Activated effector memory CD4-positive, alpha-beta T cell treated with Interleukin-2 at 50 U/mL for 16 hours (primary cell): Measurements from ENCODE around the gene SLC15A1.

Experiments
- DNase-seq: peaks from one replicate; pipeline ENCODE4 v3.0.0-alpha.2; 2020

The SLC15A1 gene

DNA sequence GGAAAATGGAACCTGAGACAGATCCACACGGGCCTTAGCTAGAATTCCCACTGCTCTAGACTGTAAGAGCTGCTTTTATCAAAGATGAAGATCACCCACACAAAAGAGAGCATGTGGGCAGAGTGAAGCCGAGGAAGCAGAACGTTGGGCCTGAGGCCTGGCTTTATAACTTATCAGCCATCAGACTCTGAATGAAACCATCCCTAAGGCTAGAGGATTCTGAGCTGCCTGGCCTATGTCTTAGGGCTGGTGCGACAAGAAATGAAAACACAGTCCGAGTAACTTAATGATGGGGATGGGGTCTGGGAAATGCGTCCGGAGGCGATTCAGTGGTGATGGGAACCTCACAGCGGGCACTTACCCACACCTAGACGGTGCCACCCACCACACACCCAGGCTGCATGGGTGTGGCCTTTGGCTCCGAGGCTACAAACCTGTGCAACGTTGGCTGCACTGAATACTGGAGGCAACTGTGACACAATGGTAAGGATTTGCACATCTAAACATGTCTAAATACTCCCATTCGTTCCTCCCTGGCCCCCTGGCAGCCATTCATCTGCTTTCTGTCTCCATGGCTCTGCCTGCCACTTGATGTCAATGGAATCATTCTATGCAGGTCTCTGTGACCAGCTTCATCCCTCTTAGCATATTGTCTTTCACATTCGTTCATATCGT, 62.0 kb downstream of the SLC15A1 start:
- DNase-seq: no peak

DNA sequence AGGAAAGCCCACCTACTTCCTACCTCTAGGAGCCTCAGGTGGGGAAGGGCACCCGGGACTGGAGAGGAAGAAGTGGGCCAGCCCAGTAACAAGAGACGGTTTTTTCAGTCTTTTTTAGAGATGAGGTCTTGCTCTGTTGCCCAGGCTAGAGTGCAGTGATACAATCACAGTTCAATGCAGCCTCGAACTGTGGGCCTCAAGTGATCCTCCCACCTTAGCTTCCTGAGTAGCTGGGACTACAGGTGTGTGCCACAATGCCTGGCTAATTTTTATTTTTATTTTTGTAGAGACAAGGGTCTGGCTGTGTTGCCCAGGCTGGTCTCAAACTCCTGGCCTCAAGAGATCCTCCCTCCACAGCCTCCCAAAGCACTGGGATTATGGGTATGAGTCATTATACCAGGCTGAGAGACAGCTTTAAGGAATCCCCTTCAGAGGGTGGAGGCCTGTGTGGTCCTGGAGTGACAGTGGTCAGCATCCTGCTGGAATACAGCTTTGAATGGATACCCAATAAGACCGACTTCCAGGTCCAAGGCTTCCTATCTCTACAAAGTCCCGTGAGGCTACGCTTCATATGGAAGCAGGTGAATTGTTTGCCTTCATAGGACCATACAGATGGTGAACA, 63.0 kb downstream of the SLC15A1 start:
- no peak for DNase-seq

DNA sequence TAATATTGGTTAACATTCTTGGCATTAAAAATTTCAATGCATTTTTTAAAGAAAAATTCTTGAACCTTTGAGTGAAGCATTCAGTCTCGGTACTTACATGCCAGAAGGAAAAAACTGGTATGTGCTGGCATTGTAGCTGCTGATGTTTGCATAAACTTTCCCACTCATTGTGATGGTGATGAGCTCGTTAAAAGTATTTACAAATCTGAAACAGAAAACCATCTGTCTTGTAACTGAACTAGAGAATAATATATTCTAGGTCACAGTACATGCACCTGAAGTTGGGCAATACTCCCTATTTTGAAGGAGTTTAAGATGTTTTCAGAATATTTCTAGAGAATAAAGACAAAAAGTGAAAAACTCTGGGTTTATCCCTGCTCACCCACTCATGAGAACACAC, 64.1 kb downstream of the SLC15A1 start:
- no peak for DNase-seq

DNA sequence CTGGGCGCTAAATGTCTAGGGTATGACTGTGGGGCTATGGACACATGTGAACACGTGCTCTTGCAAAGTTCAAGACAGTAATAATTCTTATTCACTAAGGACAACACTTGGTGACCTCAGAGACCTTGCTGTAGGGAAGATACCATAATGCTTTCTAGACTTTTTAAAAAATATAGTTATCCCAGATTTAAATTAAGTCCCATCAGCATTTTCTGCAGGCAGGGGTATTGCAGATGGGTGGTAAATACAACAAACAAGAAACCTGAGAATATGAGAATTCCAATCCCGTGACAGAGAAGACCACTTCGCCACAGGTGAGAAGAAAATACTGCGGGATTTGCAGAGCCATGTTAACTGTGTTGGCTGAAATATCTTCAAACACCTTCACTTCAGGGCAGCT, 65.2 kb downstream of the SLC15A1 start:
- no peak for DNase-seq

DNA sequence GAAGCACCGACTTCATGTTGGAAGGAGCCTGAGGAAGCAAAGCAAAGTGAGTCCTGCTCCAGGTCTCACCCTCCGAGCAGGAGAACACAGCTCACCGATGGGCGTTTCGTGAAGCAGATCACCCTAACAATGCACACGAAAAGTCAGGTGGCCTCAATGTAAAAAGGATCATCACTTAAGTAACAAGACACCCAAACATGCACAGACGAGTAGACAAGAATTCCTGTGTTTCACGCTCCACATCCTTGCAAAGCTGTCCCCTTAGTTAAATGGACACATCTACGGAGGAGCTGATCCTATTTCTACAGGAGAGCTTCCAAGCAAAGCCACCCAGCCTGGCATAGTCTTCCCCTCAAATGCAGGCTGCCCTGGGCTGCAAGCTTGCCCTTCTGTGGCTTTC, 66.2 kb downstream of the SLC15A1 start:
- no peak for DNase-seq

DNA sequence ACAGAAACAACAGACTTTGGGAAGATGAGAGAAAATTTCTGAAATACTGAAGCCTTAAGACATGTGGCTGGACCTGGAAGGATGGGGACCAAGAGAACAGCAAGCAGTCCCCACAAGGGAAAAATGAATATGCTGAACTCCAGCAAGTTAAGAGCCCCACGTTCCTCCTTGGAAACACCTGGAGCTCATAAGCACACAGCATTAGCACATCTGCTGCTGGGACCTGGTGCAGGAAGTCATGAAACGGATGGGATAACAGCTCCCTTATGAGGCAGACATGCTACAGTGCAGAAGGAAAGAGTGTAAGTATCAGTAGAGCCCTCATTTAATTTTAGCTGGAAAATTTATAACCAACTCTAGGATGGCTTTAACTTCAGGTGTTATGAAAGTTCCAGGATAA, 67.3 kb downstream of the SLC15A1 start:
- no peak for DNase-seq

DNA sequence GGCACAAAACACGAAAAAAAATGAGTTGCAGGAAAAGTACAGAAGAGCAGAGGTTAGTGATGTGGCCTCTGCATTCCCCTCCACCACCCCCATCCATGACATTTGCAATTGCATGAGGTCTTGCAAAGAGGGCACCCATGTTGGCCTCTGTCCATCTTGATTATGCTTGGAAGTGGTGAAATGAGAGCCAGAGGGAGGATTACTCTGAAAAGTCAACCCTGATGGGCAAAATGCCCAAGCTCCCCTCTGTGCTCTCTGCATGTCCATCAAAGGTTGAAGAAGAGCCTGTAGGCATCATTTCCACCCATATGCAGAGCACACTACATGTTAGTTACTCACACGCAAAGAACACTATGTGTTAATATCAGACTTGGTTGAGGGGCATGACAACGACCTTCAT, 71.4 kb downstream of the SLC15A1 start:
- no peak for DNase-seq

DNA sequence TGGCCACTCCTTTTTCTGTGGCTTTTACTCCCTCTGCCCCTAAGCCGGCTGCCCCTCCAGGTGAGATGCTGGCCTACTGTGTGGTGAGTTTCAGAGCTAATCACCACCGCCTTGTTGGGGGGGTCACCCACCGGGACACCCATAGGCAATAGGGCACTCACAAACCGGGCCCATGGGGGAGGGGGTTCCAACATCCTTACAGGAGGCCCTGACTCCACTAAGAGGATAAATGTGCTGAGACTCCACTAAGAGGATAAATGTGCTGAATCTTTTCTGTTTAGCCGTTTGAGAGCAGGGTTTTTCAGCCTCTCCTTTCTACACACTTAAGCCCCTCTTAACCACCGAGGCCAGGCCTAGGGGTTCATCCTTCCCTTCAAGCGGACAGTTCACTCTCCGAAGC, 73.7 kb downstream of the SLC15A1 start:
- no peak for DNase-seq

DNA sequence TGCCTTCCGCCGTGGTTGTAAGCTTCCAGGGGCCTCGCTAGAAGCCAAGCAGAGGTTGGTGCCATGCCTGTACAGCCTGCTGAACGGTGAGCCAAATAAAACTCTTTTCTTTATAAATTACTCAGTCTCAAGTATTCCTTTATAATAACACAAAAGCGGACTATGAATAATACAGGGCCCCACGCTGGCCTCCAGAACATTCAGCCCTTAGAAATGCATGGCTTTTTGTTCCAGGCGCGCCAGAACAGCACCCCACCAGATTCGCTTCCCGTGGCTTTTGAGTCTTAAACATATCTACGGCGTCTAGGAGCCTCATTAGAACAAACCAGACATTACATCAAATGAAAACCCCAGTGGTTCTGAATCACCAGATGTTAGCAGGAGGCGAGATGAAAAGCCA, 75.1 kb downstream of the SLC15A1 start:
- DNase-seq: no peak

DNA sequence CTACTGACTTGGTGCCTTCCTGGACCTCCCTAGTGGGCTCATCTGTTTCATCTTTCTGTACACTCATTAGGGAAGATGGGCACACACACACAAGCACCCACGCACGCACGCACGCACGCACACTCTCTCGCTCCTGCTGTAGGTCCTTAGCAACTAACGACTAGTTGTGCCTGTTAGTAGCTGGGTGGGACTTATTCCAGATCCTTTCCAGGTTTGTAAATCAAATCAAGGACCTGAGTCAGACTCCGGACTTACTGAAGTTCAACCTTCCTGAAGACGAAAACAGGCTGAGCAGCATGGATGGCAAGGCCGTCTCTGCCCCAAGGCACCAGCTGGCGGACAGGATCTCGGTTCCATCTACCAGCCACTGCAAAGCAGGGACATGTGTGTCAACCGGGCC, 76.2 kb downstream of the SLC15A1 start:
- no peak for DNase-seq

DNA sequence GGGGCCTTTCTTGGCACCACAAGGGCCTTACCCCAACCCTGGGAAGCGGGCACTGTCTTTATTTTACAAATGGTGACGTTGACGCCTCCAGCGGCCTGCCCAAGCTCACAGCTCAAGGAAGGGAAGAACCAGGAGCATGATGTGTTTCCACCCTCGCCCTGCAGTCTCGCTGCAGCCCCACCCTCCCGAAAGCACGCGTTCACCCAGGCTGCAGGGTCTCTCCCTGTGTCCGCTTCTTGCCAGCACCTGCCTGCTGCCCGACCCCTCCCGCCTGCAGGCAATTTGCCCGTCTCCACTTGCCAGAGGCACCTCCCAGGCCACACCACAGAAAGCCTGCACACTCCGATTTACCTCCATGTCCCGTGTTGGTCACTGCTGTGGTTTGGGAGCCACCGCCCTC, 76.6 kb downstream of the SLC15A1 start:
- no peak for DNase-seq

DNA sequence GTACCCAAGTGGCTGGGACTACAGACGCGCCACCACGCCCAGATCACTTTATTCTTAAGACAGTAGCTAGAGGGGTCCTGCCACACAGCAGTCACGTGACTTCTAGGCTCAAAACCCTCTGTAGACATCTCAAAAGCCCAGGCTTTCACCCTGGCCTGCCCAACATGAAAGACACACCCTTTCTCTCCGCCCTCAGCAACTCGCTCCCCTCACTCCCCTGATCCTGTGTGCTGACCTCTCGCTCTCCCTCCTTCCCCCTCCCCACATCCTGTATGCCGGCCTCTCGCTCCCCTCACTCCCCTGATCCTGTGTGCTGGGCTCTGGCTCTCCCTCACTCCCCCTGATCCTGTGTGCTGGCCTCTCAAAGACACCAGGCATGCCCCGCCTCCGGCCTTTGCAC, 77.4 kb downstream of the SLC15A1 start:
- DNase-seq: no peak

DNA sequence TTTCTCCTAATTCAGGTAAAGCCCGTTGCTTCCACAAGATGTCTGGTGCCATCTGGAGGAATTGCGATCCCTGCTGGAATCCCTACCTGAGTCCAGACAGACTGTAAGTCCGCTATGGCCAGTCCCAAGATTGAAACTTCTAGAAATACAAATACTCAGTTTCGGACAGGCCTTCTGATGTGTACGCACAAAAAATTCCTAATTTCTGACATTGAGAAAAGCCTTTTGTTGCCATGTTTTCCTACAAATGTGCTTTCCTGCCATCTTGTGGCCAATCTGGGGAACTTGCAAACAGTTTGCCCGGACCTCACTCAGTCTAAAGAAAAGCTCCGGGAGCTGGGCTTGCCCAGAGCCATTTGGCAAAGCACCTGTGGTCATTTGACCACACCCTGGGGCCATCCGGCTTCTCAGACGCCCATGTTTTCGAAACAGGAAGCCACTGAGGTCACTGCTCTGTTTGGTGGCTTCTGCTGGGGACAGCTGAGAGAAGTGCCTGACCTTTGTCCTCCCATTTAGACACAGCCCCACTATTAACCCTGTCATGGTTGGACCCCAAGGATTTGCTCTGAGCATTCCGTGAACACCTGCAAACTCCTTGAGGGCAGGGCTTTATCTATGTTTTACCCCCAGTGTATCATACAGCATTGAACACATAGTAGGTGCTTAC, 79.4 kb downstream of the SLC15A1 start:
- peak; percentile 20 for DNase-seq

DNA sequence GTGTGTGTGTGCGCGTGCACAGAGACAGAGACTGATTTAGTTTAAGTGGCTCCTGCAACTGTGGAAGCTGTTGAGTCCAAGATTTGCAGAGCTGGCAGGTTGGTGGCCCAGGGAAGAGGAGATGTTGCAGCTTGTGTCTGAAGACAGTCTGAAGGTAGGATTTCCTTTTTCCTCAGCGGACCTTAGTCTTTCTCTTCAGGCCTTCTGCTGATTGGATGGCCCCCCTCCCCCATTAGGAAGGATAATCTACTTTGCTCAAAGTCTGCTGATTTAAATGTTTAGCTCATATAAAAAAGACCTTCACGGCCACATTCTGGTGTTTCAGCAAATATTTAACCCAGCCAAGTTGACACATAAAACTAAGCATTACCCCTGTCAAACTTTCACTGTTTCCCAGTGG, 84.3 kb downstream of the SLC15A1 start:
- no peak for DNase-seq

DNA sequence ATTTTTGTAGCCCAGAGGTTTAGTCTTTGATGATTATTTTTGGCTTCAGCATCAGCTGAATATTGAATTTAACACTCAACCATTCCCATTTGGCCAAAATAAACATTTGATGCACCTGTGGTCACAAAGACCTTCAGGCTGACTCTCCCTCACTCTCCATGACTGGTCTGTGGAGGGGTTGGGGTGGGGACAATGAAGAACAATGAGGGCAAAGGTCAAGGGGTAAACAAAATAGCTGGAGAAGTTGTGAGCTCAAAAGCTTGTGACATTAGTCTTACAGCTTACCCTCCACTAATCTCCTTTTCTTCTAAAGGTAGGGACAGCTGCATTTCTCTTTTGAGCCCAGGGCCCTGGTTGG, 86.9 kb downstream of the SLC15A1 start:
- DNase-seq: no peak

DNA sequence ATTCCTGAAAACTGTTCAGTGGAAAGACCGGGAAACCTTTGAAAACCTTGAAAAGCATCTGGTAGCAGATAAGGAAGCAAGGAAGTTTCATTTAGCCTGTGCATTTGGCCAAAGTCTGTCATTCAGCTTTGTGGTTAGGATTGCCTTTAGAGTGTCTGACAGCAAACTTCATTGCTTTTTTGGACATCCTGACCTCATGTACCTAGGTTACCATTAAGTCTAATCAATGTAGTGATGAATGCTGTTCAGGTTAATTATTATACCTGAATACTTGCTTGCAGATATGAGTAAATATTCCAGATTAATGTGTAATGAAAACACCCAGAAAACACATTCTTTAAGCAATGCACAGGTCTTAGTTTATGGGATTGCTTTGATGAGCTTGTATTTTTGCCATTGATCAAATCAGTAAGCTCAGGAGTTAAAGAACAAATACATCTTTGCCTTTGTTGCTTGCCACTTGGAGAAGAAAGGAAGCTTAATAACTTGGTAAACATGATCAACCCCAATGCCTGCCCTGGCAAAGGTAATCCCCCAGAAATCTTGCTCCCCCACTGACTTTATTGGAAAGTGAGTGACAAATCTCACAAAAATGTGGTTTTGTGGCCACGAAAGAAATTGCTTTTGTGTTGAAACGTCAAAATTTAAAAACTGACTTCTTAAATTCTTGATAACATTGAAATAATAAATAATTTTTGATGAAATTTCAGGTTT, 87.4 kb downstream of the SLC15A1 start:
- DNase-seq: no peak

DNA sequence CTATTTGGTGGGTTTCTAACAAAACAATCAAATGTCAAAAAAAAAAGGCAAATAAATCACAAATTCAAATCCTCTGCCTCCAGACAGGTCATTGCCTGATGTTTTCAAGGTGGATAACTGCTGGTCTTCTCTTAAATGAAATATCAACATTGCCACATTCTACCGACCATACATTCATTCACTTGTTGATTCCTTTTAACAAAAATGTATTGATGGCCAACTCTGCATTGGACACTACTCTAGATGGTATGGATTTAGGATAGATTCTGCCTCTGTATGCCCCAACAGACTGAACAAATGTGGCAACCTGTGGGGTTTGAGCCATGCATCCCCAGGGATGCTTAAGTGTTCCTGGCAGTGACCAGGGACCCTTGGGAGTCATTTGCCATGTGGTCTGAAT, 88.0 kb downstream of the SLC15A1 start:
- DNase-seq: no peak

DNA sequence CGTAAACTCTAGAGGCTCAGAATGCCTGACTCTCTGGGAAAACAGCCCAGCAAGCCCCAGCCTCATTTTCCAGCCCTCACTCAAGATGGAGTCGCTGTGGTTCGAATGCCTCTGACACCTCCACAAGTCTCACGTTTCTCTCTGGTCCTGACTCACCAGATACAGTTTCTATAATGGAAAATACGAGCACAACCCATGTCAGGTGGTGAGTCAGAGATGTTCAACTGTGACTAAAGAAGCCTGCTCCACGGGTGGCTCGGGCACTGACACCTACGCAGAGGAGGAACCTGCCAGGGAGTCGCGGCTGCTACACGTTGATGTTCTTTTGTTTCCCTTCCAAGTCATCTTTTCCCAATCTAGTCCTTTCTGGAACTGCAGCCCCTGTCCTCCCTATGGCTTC, 88.4 kb downstream of the SLC15A1 start:
- DNase-seq: no peak

DNA sequence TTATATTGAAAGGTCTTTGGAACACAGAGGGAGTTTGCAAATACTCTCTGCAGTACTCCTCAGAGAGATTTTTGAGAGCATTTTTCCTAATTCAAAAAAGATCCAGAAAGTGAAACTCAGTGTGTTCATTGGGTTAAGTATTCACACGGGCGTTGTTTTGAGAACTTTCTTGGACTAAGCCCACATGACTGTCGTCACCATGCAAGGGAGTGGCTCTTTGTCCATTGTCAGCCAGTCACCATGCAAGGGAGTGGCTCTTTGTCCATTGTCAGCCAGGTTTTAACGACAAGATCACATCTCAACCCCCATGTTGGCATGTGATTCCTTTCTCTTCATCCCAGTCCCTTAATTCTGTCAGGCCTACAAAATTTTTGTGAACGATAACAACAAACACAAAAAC, 94.3 kb downstream of the SLC15A1 start:
- no peak for DNase-seq

DNA sequence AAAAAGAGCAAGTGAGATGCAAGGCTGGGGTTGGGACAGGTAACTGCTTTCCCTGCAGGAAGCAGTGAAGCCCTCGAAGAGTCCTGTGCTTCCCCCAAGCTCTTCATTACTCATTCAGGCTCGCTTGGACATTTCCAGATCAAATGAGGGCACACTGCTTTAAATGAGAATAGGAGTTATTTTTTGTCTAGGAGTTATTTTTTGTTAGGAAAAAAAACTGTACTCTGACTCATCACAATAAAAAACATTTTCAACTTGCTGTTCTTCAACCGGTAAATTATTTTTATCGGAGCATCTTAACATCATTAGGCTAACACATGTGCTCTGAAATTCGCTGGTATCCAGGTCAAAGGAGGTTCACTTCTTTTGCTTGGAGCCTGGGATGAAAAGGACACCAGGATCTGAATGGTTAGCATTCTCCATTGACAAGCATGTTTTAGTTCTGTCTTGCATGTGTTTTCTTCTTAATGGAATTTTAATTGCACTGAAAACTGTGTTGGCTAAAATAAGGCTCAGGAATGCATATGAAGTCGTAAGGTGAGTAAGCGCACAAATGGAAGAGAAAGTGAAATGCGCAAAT, 94.9 kb downstream of the SLC15A1 start:
- DNase-seq: no peak

DNA sequence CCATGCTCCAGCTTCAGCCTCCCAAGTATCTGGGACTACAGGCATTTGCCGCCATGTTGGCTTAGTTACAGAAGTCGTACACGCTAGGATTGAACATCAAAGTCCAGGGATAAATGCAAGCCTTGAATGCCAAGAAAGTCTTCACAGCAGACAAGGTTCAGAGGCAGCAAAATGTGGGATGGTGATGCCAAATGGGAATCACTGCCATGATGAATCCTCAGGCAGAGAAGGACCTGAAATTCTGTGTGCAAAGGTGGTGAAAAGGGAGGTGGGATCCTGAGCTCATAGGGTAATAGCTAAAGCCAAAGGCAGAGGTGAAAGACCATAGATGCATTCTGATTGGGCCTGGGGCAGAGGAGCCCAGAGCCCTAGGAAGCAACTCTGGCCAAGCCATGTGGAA, 96.2 kb downstream of the SLC15A1 start:
- no peak for DNase-seq

DNA sequence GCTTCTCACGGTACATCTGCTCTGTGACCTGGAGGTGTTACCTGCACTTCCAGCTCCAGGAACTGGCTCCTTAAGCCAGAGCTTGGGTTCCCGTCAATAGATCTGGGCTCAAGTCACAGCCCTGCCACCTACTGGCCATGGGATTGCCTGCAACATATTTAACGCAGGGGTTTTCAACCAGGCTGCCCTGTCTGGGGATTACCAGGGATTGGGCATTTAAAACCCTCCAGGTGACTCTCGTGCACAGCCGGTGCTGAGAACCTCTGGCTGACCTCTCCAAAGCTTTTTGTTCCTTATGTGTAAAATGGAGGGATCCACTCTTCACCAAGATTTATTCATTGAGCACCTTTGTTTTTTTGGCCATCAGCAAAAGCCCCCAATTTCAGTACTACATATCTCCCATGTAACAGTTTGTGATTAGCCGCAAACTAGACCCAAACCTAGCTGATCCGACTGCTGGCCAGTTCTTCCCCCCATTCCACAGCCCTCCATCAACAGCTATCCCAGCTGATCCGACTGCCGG, 98.9 kb downstream of the SLC15A1 start:
- DNase-seq: peak; percentile 59

DNA sequence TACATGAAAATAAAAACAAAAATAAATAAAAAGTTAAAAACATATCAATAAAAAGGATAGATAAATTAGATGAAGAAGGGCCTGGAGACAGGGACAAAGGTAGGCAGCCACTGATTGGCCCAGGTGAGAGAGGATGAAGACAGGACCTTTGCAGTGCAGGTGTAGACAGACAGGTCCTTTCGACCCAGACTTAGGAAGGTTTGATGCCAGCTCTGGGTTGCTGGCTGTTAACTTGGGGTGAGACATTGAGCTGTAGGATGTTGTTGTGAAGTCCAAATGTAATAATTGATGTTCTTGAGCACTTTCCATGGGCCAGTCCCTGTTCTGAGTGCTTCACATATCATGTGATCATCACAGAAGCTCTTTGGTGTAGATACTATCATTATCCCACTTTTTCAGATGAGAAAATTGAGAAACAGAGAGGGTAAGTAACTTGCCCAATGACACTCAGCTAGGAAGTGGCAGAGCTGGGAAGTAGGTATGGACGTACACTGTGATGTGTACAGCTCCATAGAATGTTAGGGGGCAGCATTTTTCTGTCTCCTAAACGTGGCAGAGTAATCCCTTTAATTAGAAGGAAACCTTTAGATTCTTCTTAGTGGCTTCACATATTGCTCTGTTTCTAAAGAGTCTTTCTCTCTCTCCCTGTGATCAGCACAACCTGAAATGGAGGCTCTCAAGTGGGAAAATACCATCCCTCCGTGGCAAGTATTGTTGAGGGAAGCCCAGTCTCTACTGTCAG, 99.6 kb downstream of the SLC15A1 start:
- no peak for DNase-seq
